Measurements from ENCODE around the gene ATP1A1.

DNA sequence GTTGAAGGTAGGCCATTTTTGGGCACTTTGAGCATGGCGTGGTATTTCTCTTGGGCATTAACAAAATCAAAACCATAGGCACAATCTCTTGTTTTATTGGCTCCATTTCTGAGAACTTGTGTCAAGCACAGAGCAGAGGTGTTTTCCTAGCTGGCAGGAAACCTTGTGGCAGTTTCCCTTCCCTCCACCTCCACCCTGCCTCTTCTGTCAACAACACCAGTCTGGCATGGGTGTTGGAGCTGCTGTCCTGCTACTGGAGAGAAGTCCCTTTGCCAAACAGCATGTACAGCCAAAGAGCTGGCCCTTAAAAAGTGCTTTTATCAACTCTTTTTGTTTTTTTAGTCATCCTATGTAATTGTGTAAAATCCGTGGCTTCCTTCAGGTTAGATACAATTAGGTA lies 16.0 kb downstream of the ATP1A1 start:
- TF ChIP-seq, protein P1, sequence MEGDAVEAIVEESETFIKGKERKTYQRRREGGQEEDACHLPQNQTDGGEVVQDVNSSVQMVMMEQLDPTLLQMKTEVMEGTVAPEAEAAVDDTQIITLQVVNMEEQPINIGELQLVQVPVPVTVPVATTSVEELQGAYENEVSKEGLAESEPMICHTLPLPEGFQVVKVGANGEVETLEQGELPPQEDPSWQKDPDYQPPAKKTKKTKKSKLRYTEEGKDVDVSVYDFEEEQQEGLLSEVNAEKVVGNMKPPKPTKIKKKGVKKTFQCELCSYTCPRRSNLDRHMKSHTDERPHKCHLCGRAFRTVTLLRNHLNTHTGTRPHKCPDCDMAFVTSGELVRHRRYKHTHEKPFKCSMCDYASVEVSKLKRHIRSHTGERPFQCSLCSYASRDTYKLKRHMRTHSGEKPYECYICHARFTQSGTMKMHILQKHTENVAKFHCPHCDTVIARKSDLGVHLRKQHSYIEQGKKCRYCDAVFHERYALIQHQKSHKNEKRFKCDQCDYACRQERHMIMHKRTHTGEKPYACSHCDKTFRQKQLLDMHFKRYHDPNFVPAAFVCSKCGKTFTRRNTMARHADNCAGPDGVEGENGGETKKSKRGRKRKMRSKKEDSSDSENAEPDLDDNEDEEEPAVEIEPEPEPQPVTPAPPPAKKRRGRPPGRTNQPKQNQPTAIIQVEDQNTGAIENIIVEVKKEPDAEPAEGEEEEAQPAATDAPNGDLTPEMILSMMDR (conservative IDR thresholded peaks at IDR 0.05; ENCODE audit: low read depth, low read length), result no peak
- TF ChIP-seq EZH2 (IDR thresholded peaks at IDR 0.05; ENCODE audit: low read length, unreplicated experiment), result no peak
- no peak for TF ChIP-seq EZH2phosphoT487 (IDR thresholded peaks at IDR 0.05; ENCODE audit: borderline replicate concordance, low read length)

Data from PC-3 (cell line).